ENCODE results near the gene METRN. TPM values are rescaled to one million over a fixed set of nuclear protein-coding genes. Genes with fewer than 3 reads are reported as not detected.

METRN gene
- polyA plus RNA-seq, 2 of the 4 experiments (the other 2 are of a cell fraction) = 41.0 to 82.2 TPM

GRCh38 chr16:668519-669171, 46.3 kb upstream of the METRN start:
- H3K4me2 ChIP-seq = peak overlapping the region; percentile 97
- H3K27ac ChIP-seq = peak overlapping the region; percentile 90 to 93
- TF ChIP-seq HOXB5 (CRISPR knock-in tag; IDR thresholded peaks at IDR 0.05) = no peak
- TF ChIP-seq RNF2 (IDR thresholded peaks at IDR 0.05; ENCODE audit: borderline replicate concordance, low read depth) = 0 out of 2 replicates have a peak, but pooled peaks have one; percentile 2
- no peak for TF ChIP-seq CBX8 (IDR thresholded peaks at IDR 0.05)
- no peak; the same call in 1 of the 2 replicates for TF ChIP-seq E2F6 (IDR thresholded peaks at IDR 0.05; ENCODE audit: borderline replicate concordance, low read depth)
- TF ChIP-seq PHF8 (IDR thresholded peaks at IDR 0.05; ENCODE audit: borderline replicate concordance, low read depth) = no peak
- TF ChIP-seq EP300 (IDR thresholded peaks at IDR 0.05) = no peak
- TF ChIP-seq, protein P1, sequence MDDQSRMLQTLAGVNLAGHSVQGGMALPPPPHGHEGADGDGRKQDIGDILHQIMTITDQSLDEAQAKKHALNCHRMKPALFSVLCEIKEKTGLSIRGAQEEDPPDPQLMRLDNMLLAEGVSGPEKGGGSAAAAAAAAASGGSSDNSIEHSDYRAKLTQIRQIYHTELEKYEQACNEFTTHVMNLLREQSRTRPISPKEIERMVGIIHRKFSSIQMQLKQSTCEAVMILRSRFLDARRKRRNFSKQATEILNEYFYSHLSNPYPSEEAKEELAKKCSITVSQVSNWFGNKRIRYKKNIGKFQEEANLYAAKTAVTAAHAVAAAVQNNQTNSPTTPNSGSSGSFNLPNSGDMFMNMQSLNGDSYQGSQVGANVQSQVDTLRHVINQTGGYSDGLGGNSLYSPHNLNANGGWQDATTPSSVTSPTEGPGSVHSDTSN (IDR thresholded peaks at IDR 0.05) = no peak
- TF ChIP-seq KDM5A (IDR thresholded peaks at IDR 0.05) = 0 out of 2 replicates have a peak, but pooled peaks have one; percentile 25
- TF ChIP-seq, protein P2, sequence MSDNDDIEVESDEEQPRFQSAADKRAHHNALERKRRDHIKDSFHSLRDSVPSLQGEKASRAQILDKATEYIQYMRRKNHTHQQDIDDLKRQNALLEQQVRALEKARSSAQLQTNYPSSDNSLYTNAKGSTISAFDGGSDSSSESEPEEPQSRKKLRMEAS (IDR thresholded peaks at IDR 0.05) = 0 out of 2 replicates have a peak, but pooled peaks have one; percentile 17
- no peak for TF ChIP-seq BHLHE40 (IDR thresholded peaks at IDR 0.05; ENCODE audit: low read depth, low read length)
- TF ChIP-seq FOSL2 (IDR thresholded peaks at IDR 0.05) = no peak
- no peak for TF ChIP-seq FOSL2 (CRISPR knock-in tag; IDR thresholded peaks at IDR 0.05)
- no peak for TF ChIP-seq HEYL (CRISPR knock-in tag; IDR thresholded peaks at IDR 0.05)
- DNase-seq (ENCODE audit: low read depth in 1 of 2, low spot score in 1 of 2) (no peak), ATAC-seq (peak; percentile 8 to 14; a peak in 3 of 6 replicates), FAIRE-seq (no peak)
- POLR2A ChIA-PET = no interaction called here
- CTCF ChIA-PET = interaction anchor here (0.6 to 13.5 kb wide), 12 partner anchors 7 to 942 kb away, joined by 3 to 105 read pairs (median 12); partner anchors contain the start of genes RHBDL1, STUB1, WDR24 and WDR90
- no peaks in the 10 kb centered on the region for H3K9me3 ChIP-seq
- peak overlapping the region; percentile 98 for H3K4me3 ChIP-seq
- peaks cover 11% of the 10 kb centered on the region for H3K4me1 ChIP-seq
- 18% methylated on average over 14 of the region's 50 CpGs for WGBS (ENCODE audit: missing lambda C conversion rate)

GRCh38 chr16:669666-670065, 45.3 kb upstream of the METRN start:
- DNase-seq (ENCODE audit: low read depth in 1 of 2, low spot score in 1 of 2) (no peak), ATAC-seq (no peak), FAIRE-seq (no peak)
- peak overlapping the region; percentile 97 for H3K4me2 ChIP-seq
- H3K9me3 ChIP-seq = no peaks in the 10 kb centered on the region
- WGBS (ENCODE audit: missing lambda C conversion rate) = 88% methylated on average over 11 of the region's 13 CpGs
- ChIA-PET CTCF (interaction anchor here (0.7 to 2.7 kb wide), 3 partner anchors 9 to 41 kb away, joined by 3 to 18 read pairs (median 3); no protein-coding TSS in a partner anchor), POLR2A (interaction anchor here (0.6 kb wide), 1 partner anchor 15 kb away, joined by 3 read pairs; the partner anchor contains the start of gene JMJD8)
- no peak overlapping the region for H3K4me3 ChIP-seq
- H3K27ac ChIP-seq = no peak overlapping the region
- H3K4me1 ChIP-seq = peaks cover 15% of the 10 kb centered on the region
- no peak for TF ChIP-seq FOSB (CRISPR knock-in tag; IDR thresholded peaks at IDR 0.05)

DNA sequence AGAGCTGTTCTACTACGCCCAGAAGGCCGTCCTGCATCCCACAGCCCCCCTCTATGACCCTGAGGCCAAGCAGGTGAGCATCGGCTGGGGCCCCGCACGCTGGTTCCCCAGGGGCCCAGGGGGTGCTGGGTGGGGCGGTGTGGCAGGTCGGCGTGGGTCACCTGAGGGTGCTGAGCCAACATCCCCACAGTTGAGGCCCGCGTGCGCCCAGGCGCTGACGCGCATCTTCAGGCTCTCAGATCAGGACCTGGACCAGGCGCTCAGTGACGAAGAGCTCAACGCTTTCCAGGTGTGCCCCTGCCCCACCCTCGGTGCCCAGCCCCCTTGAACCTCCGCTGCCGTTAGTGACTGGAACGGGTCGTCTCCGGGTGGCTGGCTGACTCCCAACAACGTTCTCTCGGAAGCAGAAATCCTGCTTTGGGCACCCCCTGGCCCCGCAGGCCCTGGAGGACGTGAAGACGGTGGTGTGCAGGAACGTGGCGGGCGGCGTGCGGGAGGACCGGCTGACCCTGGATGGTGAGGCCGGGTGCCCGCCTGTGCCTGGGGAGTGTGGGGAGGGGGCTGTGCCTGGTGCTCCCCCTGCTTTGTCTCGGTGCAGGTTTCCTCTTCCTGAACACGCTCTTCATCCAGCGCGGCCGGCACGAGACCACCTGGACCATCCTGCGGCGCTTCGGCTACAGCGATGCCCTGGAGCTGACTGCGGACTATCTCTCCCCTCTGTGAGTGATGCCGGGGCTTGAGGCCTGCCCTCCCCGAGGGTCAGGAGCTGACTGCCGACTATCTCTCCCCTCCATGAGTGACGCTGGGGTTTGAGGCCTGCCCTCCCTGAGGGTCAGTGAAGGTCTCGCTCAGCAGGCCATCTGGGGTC, 44.2 kb upstream of the METRN start:
- ChIA-PET CTCF (interaction anchor here (0.6 to 2.3 kb wide), 8 partner anchors 8 to 1470 kb away, joined by 3 to 8 read pairs (median 3); partner anchors contain the start of gene PIGQ), POLR2A (interaction anchor here (0.6 kb wide), 1 partner anchor 13 kb away, joined by 3 read pairs; the partner anchor contains the start of gene JMJD8)
- WGBS (ENCODE audit: missing lambda C conversion rate) = 91% methylated on average over 46 of the region's 52 CpGs
- Histone ChIP-seq H3K27ac (no peak overlapping the region), H3K9me3 (no peaks in the 10 kb centered on the region), H3K4me2 (no peak overlapping the region), H3K4me1 (peaks cover 25% of the 10 kb centered on the region), H3K4me3 (no peak overlapping the region)
- FAIRE-seq = no peak
- DNase-seq (ENCODE audit: low read depth in 1 of 2, low spot score in 1 of 2) = no peak
- TF ChIP-seq JUN (IDR thresholded peaks at IDR 0.05) = no peak
- no peak for TF ChIP-seq NFE2L2 (conservative IDR thresholded peaks at IDR 0.05; ENCODE audit: low read length)
- TF ChIP-seq CEBPB (IDR thresholded peaks at IDR 0.05) = no peak
- no peak for TF ChIP-seq MAZ (IDR thresholded peaks at IDR 0.05; ENCODE audit: borderline replicate concordance, low read depth, low read length)
- no peak for ATAC-seq
